ENCODE measurements around the gene TOM1L2.

The TOM1L2 gene

GRCh38 chr17:17805575-17805974 lies 166.6 kb downstream of the TOM1L2 start:
- DNase-seq (ENCODE audit: low read depth) = no peak

- no peak for DNase-seq (ENCODE audit: low read depth)
These were observed 168.2 kb downstream of the TOM1L2 start for GRCh38 chr17:17804007-17804406.

- no peak for DNase-seq (ENCODE audit: low read depth)
These were observed 170.3 kb downstream of the TOM1L2 start for GRCh38 chr17:17801800-17802481.

- no peak for DNase-seq (ENCODE audit: low read depth)
These were observed 171.6 kb downstream of the TOM1L2 start for GRCh38 chr17:17800504-17801021.

- no peak for DNase-seq (ENCODE audit: low read depth)
These were observed 173.5 kb downstream of the TOM1L2 start for GRCh38 chr17:17798573-17799255.

GRCh38 chr17:17798010-17798556 lies 174.1 kb downstream of the TOM1L2 start:
- DNase-seq (ENCODE audit: low read depth) = no peak

GRCh38 chr17:17797119-17797809 lies 174.9 kb downstream of the TOM1L2 start:
- no peak for DNase-seq (ENCODE audit: low read depth)

- no peak for DNase-seq (ENCODE audit: low read depth)
These were observed 175.5 kb downstream of the TOM1L2 start for GRCh38 chr17:17796787-17797061.

GRCh38 chr17:17795946-17796786 lies 176.0 kb downstream of the TOM1L2 start:
- DNase-seq (ENCODE audit: low read depth) = no peak

GRCh38 chr17:17795296-17795695 lies 176.9 kb downstream of the TOM1L2 start:
- no peak for DNase-seq (ENCODE audit: low read depth)

- no peak for DNase-seq (ENCODE audit: low read depth)
These were observed 177.8 kb downstream of the TOM1L2 start for GRCh38 chr17:17794382-17794781.

Data from CMK (cell line).